ENCODE results near the gene TBC1D5. TPM values are rescaled to one million over a fixed set of nuclear protein-coding genes. Genes with fewer than 3 reads are reported as not detected.

Gene TBC1D5
- total RNA-seq, 1 donor from 2014 or later = 67.1 TPM

- no peak for TF ChIP-seq CTCF (IDR thresholded peaks at IDR 0.05; ENCODE audit: insufficient read depth, low read length, severe bottlenecking)
- no peaks in the 10 kb centered on the region for H3K27me3 ChIP-seq (ENCODE audit: control insufficient read depth, insufficient read depth, low read length)
- FAIRE-seq = no peak
Observed at GRCh38 chr3:17188378-17188777, 554.1 kb downstream of the TBC1D5 start.

GRCh38 chr3:17187589-17188184 lies 554.7 kb downstream of the TBC1D5 start:
- FAIRE-seq = no peak
- TF ChIP-seq CTCF (IDR thresholded peaks at IDR 0.05; ENCODE audit: insufficient read depth, low read length, severe bottlenecking) = no peak
- Histone ChIP-seq H3K36me3 (ENCODE audit: control insufficient read depth, insufficient read depth, low read length) (no peaks in the 10 kb centered on the region), H3K4me3 (ENCODE audit: low read depth, low read length) (no peak overlapping the region), H3K27me3 (ENCODE audit: control insufficient read depth, insufficient read depth, low read length) (no peaks in the 10 kb centered on the region)
- DNase-seq (ENCODE audit: low read depth) = no peak

More at GRCh38 chr3:17188378-17188777, 554.1 kb downstream of the TBC1D5 start:
- H3K4me3 ChIP-seq (ENCODE audit: low read depth, low read length) = no peak overlapping the region
- no peak for DNase-seq (ENCODE audit: low read depth)
- no peaks in the 10 kb centered on the region for H3K36me3 ChIP-seq (ENCODE audit: control insufficient read depth, insufficient read depth, low read length)

GRCh38 chr3:17183951-17184550 lies 558.4 kb downstream of the TBC1D5 start:
- no peak overlapping the region for H3K4me3 ChIP-seq (ENCODE audit: low read depth, low read length)
- no peak for FAIRE-seq
- H3K27me3 ChIP-seq (ENCODE audit: control insufficient read depth, insufficient read depth, low read length) = no peaks in the 10 kb centered on the region
- H3K36me3 ChIP-seq (ENCODE audit: control insufficient read depth, insufficient read depth, low read length) = peaks cover 1% of the 10 kb centered on the region
- peak; percentile 83 for DNase-seq (ENCODE audit: low read depth)
- TF ChIP-seq CTCF (IDR thresholded peaks at IDR 0.05; ENCODE audit: insufficient read depth, low read length, severe bottlenecking) = no peak

GRCh38 chr3:17182166-17182565 lies 560.3 kb downstream of the TBC1D5 start:
- no peaks in the 10 kb centered on the region for H3K27me3 ChIP-seq (ENCODE audit: control insufficient read depth, insufficient read depth, low read length)
- H3K36me3 ChIP-seq (ENCODE audit: control insufficient read depth, insufficient read depth, low read length) = peaks cover 1% of the 10 kb centered on the region
- no peak for TF ChIP-seq CTCF (IDR thresholded peaks at IDR 0.05; ENCODE audit: insufficient read depth, low read length, severe bottlenecking)
- FAIRE-seq = no peak
- no peak overlapping the region for H3K4me3 ChIP-seq (ENCODE audit: low read depth, low read length)
- no peak for DNase-seq (ENCODE audit: low read depth)

- H3K27me3 ChIP-seq (ENCODE audit: control insufficient read depth, insufficient read depth, low read length) = no peaks in the 10 kb centered on the region
- DNase-seq (ENCODE audit: low read depth) (no peak), FAIRE-seq (no peak)
- TF ChIP-seq CTCF (IDR thresholded peaks at IDR 0.05; ENCODE audit: insufficient read depth, low read length, severe bottlenecking) = no peak
- H3K4me3 ChIP-seq (ENCODE audit: low read depth, low read length) = no peak overlapping the region
- H3K36me3 ChIP-seq (ENCODE audit: control insufficient read depth, insufficient read depth, low read length) = peaks cover 1% of the 10 kb centered on the region
Observed at GRCh38 chr3:17181413-17181907, 561.0 kb downstream of the TBC1D5 start.

Data from bronchial epithelial cell (primary cell).